BE2C (cell line): ENCODE measurements around the gene MDK.
"Not testable (repeated sequence)": the region's sequence is repeated elsewhere in the genome, so short reads cannot be mapped to it uniquely, and the experiment has no call there.

Source experiments
- DNase-seq: peaks from one replicate; pipeline ENCODE4 v3.0.0-alpha.2; 2020
- H3K27me3 ChIP-seq: fragments of 250-450 bp; sonication (Bioruptor Pico); 2 replicates; pipeline ENCODE4 v1.5.1; 2020; ENCODE audit warnings: mild to moderate bottlenecking
- H3K36me3 ChIP-seq: fragments of 250-450 bp; sonication (Bioruptor Pico); 2 replicates; pipeline ENCODE4 v1.5.1; 2020; ENCODE audit warnings: mild to moderate bottlenecking
- H3K4me1 ChIP-seq: fragments of 250-450 bp; sonication (Bioruptor Pico); 2 replicates; pipeline ENCODE4 v1.5.1; 2020
- H3K4me3 ChIP-seq: 2 replicates; pipeline ENCODE4 v1.5.1; 2011; ENCODE audit warnings: low read depth, low read length
- H3K9me3 ChIP-seq: fragments of 250-450 bp; sonication (Bioruptor Pico); 2 replicates; pipeline ENCODE4 v1.5.1; 2020
- TF ChIP-seq, protein P1 (sequence below): IDR thresholded peaks from 2 replicates; pipeline ENCODE4 v1.5.1; 2012; ENCODE audit warnings: mild to moderate bottlenecking, low read depth, low read length

MDK gene

GRCh38 chr11:46366661-46367161 is 14.8 kb upstream of the MDK start:
- Histone ChIP-seq H3K4me1 (peaks cover 10% of the 10 kb centered on the region), H3K27me3 (no peaks in the 10 kb centered on the region), H3K36me3 (no peaks in the 10 kb centered on the region; the same call in 1 of the 2 replicates), H3K9me3 (no peaks in the 10 kb centered on the region), H3K4me3 (no peak overlapping the region)
- no peak for DNase-seq
- TF ChIP-seq, protein P1, sequence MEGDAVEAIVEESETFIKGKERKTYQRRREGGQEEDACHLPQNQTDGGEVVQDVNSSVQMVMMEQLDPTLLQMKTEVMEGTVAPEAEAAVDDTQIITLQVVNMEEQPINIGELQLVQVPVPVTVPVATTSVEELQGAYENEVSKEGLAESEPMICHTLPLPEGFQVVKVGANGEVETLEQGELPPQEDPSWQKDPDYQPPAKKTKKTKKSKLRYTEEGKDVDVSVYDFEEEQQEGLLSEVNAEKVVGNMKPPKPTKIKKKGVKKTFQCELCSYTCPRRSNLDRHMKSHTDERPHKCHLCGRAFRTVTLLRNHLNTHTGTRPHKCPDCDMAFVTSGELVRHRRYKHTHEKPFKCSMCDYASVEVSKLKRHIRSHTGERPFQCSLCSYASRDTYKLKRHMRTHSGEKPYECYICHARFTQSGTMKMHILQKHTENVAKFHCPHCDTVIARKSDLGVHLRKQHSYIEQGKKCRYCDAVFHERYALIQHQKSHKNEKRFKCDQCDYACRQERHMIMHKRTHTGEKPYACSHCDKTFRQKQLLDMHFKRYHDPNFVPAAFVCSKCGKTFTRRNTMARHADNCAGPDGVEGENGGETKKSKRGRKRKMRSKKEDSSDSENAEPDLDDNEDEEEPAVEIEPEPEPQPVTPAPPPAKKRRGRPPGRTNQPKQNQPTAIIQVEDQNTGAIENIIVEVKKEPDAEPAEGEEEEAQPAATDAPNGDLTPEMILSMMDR: no peak

GRCh38 chr11:46367244-46367915 is 14.1 kb upstream of the MDK start:
- H3K36me3 ChIP-seq: no peaks in the 10 kb centered on the region; the same call in 1 of the 2 replicates
- DNase-seq: peak; percentile 61

GRCh38 chr11:46367916-46368267 is 13.6 kb upstream of the MDK start:
- Histone ChIP-seq H3K9me3 (no peaks in the 10 kb centered on the region), H3K27me3 (no peaks in the 10 kb centered on the region), H3K4me3 (no peak overlapping the region), H3K36me3 (no peaks in the 10 kb centered on the region; the same call in 1 of the 2 replicates), H3K4me1 (peaks cover 6% of the 10 kb centered on the region)
- TF ChIP-seq, protein P1: no peak
- no peak for DNase-seq

More at GRCh38 chr11:46367244-46367915, 14.1 kb upstream of the MDK start:
- H3K27me3 ChIP-seq: no peaks in the 10 kb centered on the region
- no peaks in the 10 kb centered on the region for H3K9me3 ChIP-seq
- no peak overlapping the region for H3K4me3 ChIP-seq
- TF ChIP-seq, protein P1: peak; percentile 58
- peaks cover 10% of the 10 kb centered on the region for H3K4me1 ChIP-seq

GRCh38 chr11:46369458-46370152 is 11.9 kb upstream of the MDK start:
- H3K4me3 ChIP-seq: no peak overlapping the region
- TF ChIP-seq, protein P1: peak; percentile 77
- DNase-seq: peak; percentile 77
- no peaks in the 10 kb centered on the region; the same call in 1 of the 2 replicates for H3K4me1 ChIP-seq
- no peaks in the 10 kb centered on the region for H3K27me3 ChIP-seq
- no peaks in the 10 kb centered on the region; the same call in 1 of the 2 replicates for H3K36me3 ChIP-seq
- H3K9me3 ChIP-seq: no peaks in the 10 kb centered on the region

DNA sequence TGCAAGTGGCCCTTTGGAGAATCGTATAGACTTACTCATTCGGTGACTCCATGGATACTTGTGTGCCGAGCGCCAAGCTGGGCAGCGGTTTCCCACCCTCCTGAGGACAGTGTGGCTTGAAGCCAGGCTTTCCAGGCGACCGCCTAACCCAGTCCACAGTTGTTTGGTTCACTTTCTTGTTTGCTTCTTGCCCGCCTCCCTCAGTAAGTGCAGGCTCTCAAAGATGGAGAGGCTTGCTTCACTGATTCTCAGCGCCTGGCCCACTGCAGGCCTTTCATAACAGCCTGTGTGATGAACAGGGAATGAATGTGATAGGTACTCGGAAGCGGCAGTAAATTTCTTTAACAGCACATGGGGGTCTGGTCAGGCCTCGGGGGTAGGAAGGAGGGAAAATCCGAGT is 11.2 kb upstream of the MDK start:
- H3K4me3 ChIP-seq: no peak overlapping the region
- TF ChIP-seq, protein P1: no peak
- H3K27me3 ChIP-seq: no peaks in the 10 kb centered on the region
- no peaks in the 10 kb centered on the region for H3K9me3 ChIP-seq
- no peaks in the 10 kb centered on the region; the same call in 1 of the 2 replicates for H3K36me3 ChIP-seq
- no peaks in the 10 kb centered on the region; the same call in 1 of the 2 replicates for H3K4me1 ChIP-seq
- DNase-seq: no peak

DNA sequence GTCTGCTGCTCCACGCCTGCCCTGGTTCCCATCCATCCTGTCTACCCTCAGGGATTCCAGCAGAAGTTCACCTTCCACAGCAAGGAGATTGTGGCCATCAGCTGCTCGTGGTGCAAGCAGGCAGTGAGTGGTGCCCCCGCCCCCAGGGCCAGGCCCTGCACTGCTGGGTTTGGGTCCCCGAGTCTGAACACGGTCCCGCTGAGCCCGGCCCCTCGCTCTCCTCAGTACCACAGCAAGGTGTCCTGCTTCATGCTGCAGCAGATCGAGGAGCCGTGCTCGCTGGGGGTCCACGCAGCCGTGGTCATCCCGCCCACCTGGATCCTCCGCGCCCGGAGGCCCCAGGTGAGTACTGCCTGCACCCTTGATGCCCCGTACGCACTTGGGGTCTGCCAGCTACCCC is 10.2 kb upstream of the MDK start:
- H3K36me3 ChIP-seq, H3K4me3 ChIP-seq, H3K27me3 ChIP-seq, H3K9me3 ChIP-seq, H3K4me1 ChIP-seq, DNase-seq: not testable (repeated sequence)
